SJCRH30 (cell line): ENCODE results near the gene HNRNPA3. TPM values are rescaled to one million over a fixed set of nuclear protein-coding genes. Genes with fewer than 3 reads are reported as not detected.
"Not testable (repeated sequence)": the region's sequence is repeated elsewhere in the genome, so short reads cannot be mapped to it uniquely, and the experiment has no call there.

Source experiments
- DNase-seq, 2 experiments: peaks; one replicate each; pipeline ENCODE4 v3.0.0-alpha.2; 2015 to 2020
- H3K27ac ChIP-seq: fragments of 250-450 bp; sonication (Bioruptor Pico); 2 replicates; pipeline ENCODE4 v1.5.1; 2020; ENCODE audit warnings: mild to moderate bottlenecking, moderate library complexity
- H3K27me3 ChIP-seq: fragments of 250-450 bp; sonication (Bioruptor Pico); 2 replicates; pipeline ENCODE4 v1.5.1; 2020; ENCODE audit warnings: mild to moderate bottlenecking, moderate library complexity
- H3K36me3 ChIP-seq: fragments of 250-450 bp; sonication (Bioruptor Pico); 2 replicates; pipeline ENCODE4 v1.5.1; 2020; ENCODE audit warnings: mild to moderate bottlenecking, moderate library complexity
- H3K4me1 ChIP-seq: fragments of 250-450 bp; sonication (Bioruptor Pico); 2 replicates; pipeline ENCODE4 v1.5.1; 2020; ENCODE audit warnings: mild to moderate bottlenecking, moderate library complexity
- H3K4me3 ChIP-seq: fragments of 250-450 bp; sonication (Bioruptor Pico); 2 replicates; pipeline ENCODE4 v1.5.1; 2020; ENCODE audit warnings: mild to moderate bottlenecking, moderate library complexity
- H3K9me3 ChIP-seq: fragments of 250-450 bp; sonication (Bioruptor Pico); replicated peaks from 2 replicates; pipeline ENCODE4 v1.5.1; 2020; ENCODE audit warnings: mild to moderate bottlenecking, moderate library complexity
- total RNA-seq: library from RNA; depleted of rRNA; stranded (reverse); fragments of >200 nt; shearing (Covaris generic); gene quantifications from 2 replicates; pipeline ENCODE4 v1.2.3, GENCODE V29; 2014

The HNRNPA3 gene
- total RNA-seq, 1 experiment from 2014 or later, result 159 TPM

GRCh38 chr2:177263451-177264208 is 51.0 kb downstream of the HNRNPA3 start:
- no peaks in the 10 kb centered on the region for H3K9me3 ChIP-seq
- peak overlapping the region; percentile 93 for H3K27ac ChIP-seq
- no peaks in the 10 kb centered on the region for H3K27me3 ChIP-seq
- H3K36me3 ChIP-seq, result peaks cover 5% of the 10 kb centered on the region
- peaks cover 17% of the 10 kb centered on the region for H3K4me1 ChIP-seq
- peak overlapping the region; percentile 92 for H3K4me3 ChIP-seq
- DNase-seq, result peak; percentile 95 to 96

- Histone ChIP-seq H3K9me3 (no peaks in the 10 kb centered on the region), H3K27ac (peak overlapping the region; percentile 93), H3K4me1 (peaks cover 17% of the 10 kb centered on the region), H3K27me3 (no peaks in the 10 kb centered on the region), H3K4me3 (peak overlapping the region; percentile 92), H3K36me3 (0 out of 2 replicates have a peak, but pooled peaks cover 2% of the 10 kb centered on the region)
- peak in 1 of 2 experiments; percentile 41 for DNase-seq
Observed at GRCh38 chr2:177264209-177264692, 51.7 kb downstream of the HNRNPA3 start.

GRCh38 chr2:177264693-177265587 is 52.3 kb downstream of the HNRNPA3 start, which contains the start of gene NFE2L2:
Gene NFE2L2 (minus strand): TSS chr2:177264727. CDS start chr2:177264576, 151 bp downstream.
- Histone ChIP-seq H3K4me3 (peak within 1 kb of the TSS; percentile 92), H3K9me3 (no peaks in the 10 kb centered on the region), H3K36me3 (0 out of 2 replicates have a peak, but pooled peaks cover 2% of the 10 kb centered on the region), H3K4me1 (peaks cover 17% of the 10 kb centered on the region), H3K27ac (peak within 1 kb of the TSS; percentile 93), H3K27me3 (no peaks in the 10 kb centered on the region)
- peak; percentile 87 for DNase-seq

GRCh38 chr2:177265824-177266817 is 53.5 kb downstream of the HNRNPA3 start:
- no peaks in the 10 kb centered on the region for H3K27me3 ChIP-seq
- peak overlapping the region; percentile 92 for H3K4me3 ChIP-seq
- H3K27ac ChIP-seq, result no peak overlapping the region
- peak in 1 of 2 experiments; percentile 25 for DNase-seq
- H3K9me3 ChIP-seq, result no peaks in the 10 kb centered on the region
- H3K36me3 ChIP-seq, result no peaks in the 10 kb centered on the region
- peaks cover 17% of the 10 kb centered on the region for H3K4me1 ChIP-seq

GRCh38 chr2:177266955-177267354 is 54.4 kb downstream of the HNRNPA3 start:
- H3K4me3 ChIP-seq, DNase-seq, H3K36me3 ChIP-seq, H3K27ac ChIP-seq, H3K27me3 ChIP-seq, H3K9me3 ChIP-seq: not testable (repeated sequence)
- H3K4me1 ChIP-seq, result peaks cover 17% of the 10 kb centered on the region

- no peaks in the 10 kb centered on the region for H3K27me3 ChIP-seq
- H3K27ac ChIP-seq, result no peak overlapping the region
- no peaks in the 10 kb centered on the region for H3K9me3 ChIP-seq
- no peak for DNase-seq
- no peaks in the 10 kb centered on the region for H3K36me3 ChIP-seq
- H3K4me3 ChIP-seq, result no peak overlapping the region
- H3K4me1 ChIP-seq, result peaks cover 17% of the 10 kb centered on the region
Observed at GRCh38 chr2:177268187-177268871, 55.7 kb downstream of the HNRNPA3 start.

- Histone ChIP-seq H3K27me3 (no peaks in the 10 kb centered on the region), H3K36me3 (no peaks in the 10 kb centered on the region), H3K4me1 (peaks cover 17% of the 10 kb centered on the region), H3K4me3 (no peak overlapping the region), H3K9me3 (no peaks in the 10 kb centered on the region), H3K27ac (no peak overlapping the region)
- DNase-seq, result no peak
Observed at GRCh38 chr2:177268901-177269300, 56.3 kb downstream of the HNRNPA3 start.

GRCh38 chr2:177270531-177270930 is 57.9 kb downstream of the HNRNPA3 start:
- Histone ChIP-seq H3K4me1 (peaks cover 20% of the 10 kb centered on the region), H3K4me3 (no peak overlapping the region), H3K9me3 (no peaks in the 10 kb centered on the region), H3K36me3 (no peaks in the 10 kb centered on the region), H3K27ac (no peak overlapping the region), H3K27me3 (no peaks in the 10 kb centered on the region)
- no peak for DNase-seq

- Histone ChIP-seq H3K36me3 (no peaks in the 10 kb centered on the region), H3K4me3 (no peak overlapping the region), H3K27me3 (no peaks in the 10 kb centered on the region), H3K9me3 (no peaks in the 10 kb centered on the region), H3K27ac (no peak overlapping the region), H3K4me1 (peaks cover 7% of the 10 kb centered on the region; the same call in 1 of the 2 replicates)
- no peak for DNase-seq
Observed at GRCh38 chr2:177271981-177272666, 59.5 kb downstream of the HNRNPA3 start.

- no peaks in the 10 kb centered on the region for H3K36me3 ChIP-seq
- H3K27ac ChIP-seq, result no peak overlapping the region
- H3K4me3 ChIP-seq, result no peak overlapping the region
- H3K27me3 ChIP-seq, result no peaks in the 10 kb centered on the region
- no peak for DNase-seq
- H3K9me3 ChIP-seq, result no peaks in the 10 kb centered on the region
- peaks cover 7% of the 10 kb centered on the region; the same call in 1 of the 2 replicates for H3K4me1 ChIP-seq
Observed at GRCh38 chr2:177272765-177273164, 60.2 kb downstream of the HNRNPA3 start.

- H3K4me3 ChIP-seq, result no peak overlapping the region
- H3K9me3 ChIP-seq, result no peaks in the 10 kb centered on the region
- no peak for DNase-seq
- no peak overlapping the region for H3K27ac ChIP-seq
- H3K27me3 ChIP-seq, result no peaks in the 10 kb centered on the region
- H3K36me3 ChIP-seq, result no peaks in the 10 kb centered on the region
- peaks cover 7% of the 10 kb centered on the region; the same call in 1 of the 2 replicates for H3K4me1 ChIP-seq
Observed at GRCh38 chr2:177273408-177273807, 60.8 kb downstream of the HNRNPA3 start.
